PFSK-1 (cell line): ENCODE measurements around the gene NOBOX. TPM values are rescaled to one million over a fixed set of nuclear protein-coding genes. Genes with fewer than 3 reads are reported as not detected.

Source experiments
- FOXP2 ChIP-seq: optimal IDR thresholded peaks from 2 replicates; pipeline ENCODE3; 2011; ENCODE audit warnings: borderline replicate concordance, control low read depth, inconsistent platforms; ENCODE audit not compliant: insufficient read depth; ENCODE audit errors: extremely low read length, extremely low read depth
- POLR2AphosphoS5 ChIP-seq: IDR thresholded peaks from 2 replicates; pipeline ENCODE4 v1.6.1; 2012; ENCODE audit warnings: low read depth, mild to moderate bottlenecking, control low read depth, low read length, moderate library complexity
- REST ChIP-seq, 2 experiments: IDR thresholded peaks; 2 replicates each; pipeline versions ENCODE4 v1.6.1 to v1.8.0; 2011 to 2012; ENCODE audit warnings: low read depth in 2 of 2, low read length in 2 of 2, control low read depth in 1 of 2, inconsistent platforms in 1 of 2, mild to moderate bottlenecking in 1 of 2, moderate library complexity in 1 of 2; ENCODE audit not compliant: insufficient read depth in 1 of 2
- SIN3A ChIP-seq: IDR thresholded peaks from 2 replicates; pipeline ENCODE4 v1.6.1; 2012; ENCODE audit warnings: mild to moderate bottlenecking, low read length, moderate library complexity, borderline replicate concordance; ENCODE audit not compliant: insufficient read depth
- TAF1 ChIP-seq: IDR thresholded peaks from 2 replicates; pipeline ENCODE4 v1.6.1; 2012; ENCODE audit warnings: low read length, control low read depth, borderline replicate concordance; ENCODE audit not compliant: insufficient read depth
- polyA plus RNA-seq: library from polyadenylated mRNA; unstranded; fragments of >200 nt; gene quantifications from one replicate; pipeline ENCODE4 v1.2.1, GENCODE V29; 2012; ENCODE audit warnings: low read depth, missing spikeins; ENCODE audit not compliant: insufficient read length

Gene NOBOX
- not detected for polyA plus RNA-seq

- no peak for TF ChIP-seq FOXP2
- TF ChIP-seq POLR2AphosphoS5: no peak
- TF ChIP-seq SIN3A: no peak
- TF ChIP-seq TAF1: no peak
- no peak for TF ChIP-seq REST (IDR thresholded peaks at IDR 0.05; ENCODE audit: insufficient read depth in 1 of 2, low read depth in 2 of 2, low read length in 2 of 2)
These were observed at the start of gene NOBOX for GRCh38 chr7:144403649-144404061. Gene NOBOX, minus strand, starts transcription at chr7:144403693.

GRCh38 chr7:144452064-144452463, 48.6 kb upstream of the NOBOX start:
- TF ChIP-seq TAF1 (no peak), FOXP2 (no peak), REST (IDR thresholded peaks at IDR 0.05; ENCODE audit: insufficient read depth in 1 of 2, low read depth in 2 of 2, low read length in 2 of 2) (no peak), POLR2AphosphoS5 (no peak), SIN3A (no peak)

- TF ChIP-seq REST (IDR thresholded peaks at IDR 0.05; ENCODE audit: insufficient read depth in 1 of 2, low read depth in 2 of 2, low read length in 2 of 2): no peak
- no peak for TF ChIP-seq SIN3A
- no peak for TF ChIP-seq FOXP2
- no peak for TF ChIP-seq TAF1
- TF ChIP-seq POLR2AphosphoS5: no peak
These were observed 42.1 kb upstream of the NOBOX start for GRCh38 chr7:144445590-144445989.

- TF ChIP-seq TAF1 (no peak), REST (IDR thresholded peaks at IDR 0.05; ENCODE audit: insufficient read depth in 1 of 2, low read depth in 2 of 2, low read length in 2 of 2) (no peak), FOXP2 (no peak), SIN3A (no peak), POLR2AphosphoS5 (no peak)
These were observed 36.3 kb upstream of the NOBOX start for GRCh38 chr7:144439717-144440205.

GRCh38 chr7:144438759-144439158, 35.3 kb upstream of the NOBOX start:
- no peak for TF ChIP-seq FOXP2
